22Rv1 (cell line): ENCODE data around the gene FBXL12.
"Not testable (repeated sequence)": the region's sequence is repeated elsewhere in the genome, so short reads cannot be mapped to it uniquely, and the experiment has no call there.

ENCODE experiments used
- H3K27ac ChIP-seq: fragments of 450-650 bp; 2 replicates; pipeline ENCODE4 v1.5.1; 2017
- CTCF ChIP-seq: fragments of 450-650 bp; IDR thresholded peaks from 2 replicates; pipeline ENCODE4 v1.5.1; 2017; ENCODE audit warnings: mild to moderate bottlenecking
- ZFX ChIP-seq: fragments of 450-650 bp; IDR thresholded peaks from 2 replicates; pipeline ENCODE4 v1.6.1; 2017; ENCODE audit warnings: antibody characterized with exemption, borderline replicate concordance

The FBXL12 gene

GRCh38 chr19:9791552-9792205, 27.2 kb downstream of the FBXL12 start:
- peak overlapping the region; percentile 57 for H3K27ac ChIP-seq
- no peak for TF ChIP-seq ZFX
- no peak for TF ChIP-seq CTCF

- H3K27ac ChIP-seq = peak overlapping the region; percentile 3; the same call in 1 of the 2 replicates
Observed at GRCh38 chr19:9791073-9791367, 27.9 kb downstream of the FBXL12 start.

DNA sequence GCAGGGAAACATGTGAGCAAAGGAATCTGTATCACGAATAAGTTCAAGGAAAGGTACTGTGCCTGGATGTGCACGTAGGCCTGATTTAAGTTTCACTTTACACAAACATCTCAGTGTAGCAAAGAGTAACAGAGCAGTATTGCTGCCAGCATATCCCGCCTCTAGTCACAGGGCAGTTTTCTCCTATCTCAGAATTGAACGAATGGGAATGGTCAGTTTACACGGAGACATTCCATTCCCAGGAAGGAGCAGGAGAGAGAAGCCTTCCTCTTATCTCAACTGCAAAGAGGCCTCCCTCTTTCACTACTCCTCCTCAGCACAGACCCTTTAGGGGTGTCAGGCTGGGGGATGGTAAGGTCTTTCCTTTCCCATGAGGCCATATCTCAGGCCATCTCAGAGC, 29.3 kb downstream of the FBXL12 start:
- not testable (repeated sequence) for H3K27ac ChIP-seq

- no peak overlapping the region for H3K27ac ChIP-seq
- TF ChIP-seq CTCF (no peak), ZFX (no peak)
Observed at GRCh38 chr19:9789066-9789465, 29.8 kb downstream of the FBXL12 start.

DNA sequence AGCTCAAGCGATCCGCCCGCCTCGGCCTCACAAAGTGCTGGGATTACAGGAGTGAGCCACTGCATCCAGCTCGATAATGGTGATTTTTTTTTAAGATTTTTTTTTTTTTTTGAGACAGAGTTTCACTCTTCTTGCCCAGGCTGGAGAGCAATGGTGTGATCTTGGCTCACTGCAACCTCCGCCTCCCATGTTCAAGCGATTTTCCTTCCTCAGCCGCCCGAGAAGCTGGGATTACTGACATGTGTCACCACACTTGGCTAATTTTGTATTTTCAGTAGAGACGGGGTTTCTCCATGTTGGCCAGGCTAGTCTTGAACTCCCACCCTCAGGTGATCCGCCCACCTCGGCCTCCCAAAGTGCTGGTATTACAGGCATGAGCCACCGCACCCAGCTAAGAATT, 30.3 kb downstream of the FBXL12 start:
- not testable (repeated sequence) for H3K27ac ChIP-seq

GRCh38 chr19:9786819-9787218, 32.1 kb downstream of the FBXL12 start:
- TF ChIP-seq ZFX (no peak), CTCF (no peak)
- peak overlapping the region; percentile 93; the same call in 1 of the 2 replicates for H3K27ac ChIP-seq

- peak overlapping the region; percentile 93 for H3K27ac ChIP-seq
- TF ChIP-seq CTCF (no peak), ZFX (no peak)
Observed at GRCh38 chr19:9786342-9786741, 32.5 kb downstream of the FBXL12 start.

GRCh38 chr19:9785367-9786331, 33.2 kb downstream of the FBXL12 start:
- TF ChIP-seq ZFX (no peak), CTCF (no peak)
- peak overlapping the region; percentile 93 for H3K27ac ChIP-seq

GRCh38 chr19:9784163-9784496, 34.7 kb downstream of the FBXL12 start:
- peak overlapping the region; percentile 93 for H3K27ac ChIP-seq
